NCI-H526 treated with DMSO at 0.1 percent for 48 hours (cell line): ENCODE data around the gene DEFB121.
"Not testable (repeated sequence)": the region's sequence is repeated elsewhere in the genome, so short reads cannot be mapped to it uniquely, and the experiment has no call there.

Experiments used
- DNase-seq: peaks from one replicate; lab custom pipeline; 2025; lab: John Stamatoyannopoulos, UW

The DEFB121 gene, protein sequence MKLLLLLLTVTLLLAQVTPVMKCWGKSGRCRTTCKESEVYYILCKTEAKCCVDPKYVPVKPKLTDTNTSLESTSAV

DNA sequence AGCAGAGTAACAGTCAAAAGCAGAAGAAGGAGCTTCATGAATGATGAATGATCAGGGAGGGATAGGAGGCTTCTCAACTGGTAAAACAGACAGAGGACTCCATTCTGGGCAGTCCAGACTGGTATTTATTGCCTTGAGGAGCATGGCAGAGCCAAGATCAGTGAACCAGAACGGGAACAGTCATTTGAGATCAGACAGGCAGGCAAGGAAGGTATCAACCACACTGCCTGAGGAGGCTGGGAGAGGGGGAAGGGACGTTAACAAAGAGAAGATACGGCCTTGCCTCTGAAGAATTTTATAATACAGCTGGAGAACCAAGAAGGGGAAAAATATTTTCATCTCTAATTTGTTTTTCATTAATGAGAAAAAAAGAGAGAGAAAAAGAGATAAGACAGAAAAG is at the start of gene DEFB121:
DEFB121 (minus strand) TSS at position 101 of the 400 bp plus-strand sequence; CDS start at position 38, 63 bp downstream.
- no peak for DNase-seq

DNA sequence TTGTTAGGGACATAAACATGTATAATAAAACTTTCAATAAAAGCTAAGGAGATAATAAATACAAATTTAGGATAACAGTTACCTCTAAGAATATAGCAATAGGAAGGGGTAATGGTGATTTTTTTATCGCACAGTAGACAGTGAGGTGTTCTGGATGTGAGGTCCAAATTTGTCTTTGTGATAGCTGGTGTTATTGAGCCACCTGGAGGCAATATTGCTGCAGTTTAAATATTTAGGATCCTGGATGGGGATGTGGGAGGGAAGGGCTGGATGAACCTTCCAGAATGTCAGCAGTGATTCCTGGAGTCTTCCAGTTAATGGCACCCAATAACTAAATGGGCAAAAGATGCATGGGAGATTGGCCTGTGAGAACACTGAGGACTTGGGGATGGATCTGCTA is 48.3 kb upstream of the DEFB121 start:
- no peak for DNase-seq

DNA sequence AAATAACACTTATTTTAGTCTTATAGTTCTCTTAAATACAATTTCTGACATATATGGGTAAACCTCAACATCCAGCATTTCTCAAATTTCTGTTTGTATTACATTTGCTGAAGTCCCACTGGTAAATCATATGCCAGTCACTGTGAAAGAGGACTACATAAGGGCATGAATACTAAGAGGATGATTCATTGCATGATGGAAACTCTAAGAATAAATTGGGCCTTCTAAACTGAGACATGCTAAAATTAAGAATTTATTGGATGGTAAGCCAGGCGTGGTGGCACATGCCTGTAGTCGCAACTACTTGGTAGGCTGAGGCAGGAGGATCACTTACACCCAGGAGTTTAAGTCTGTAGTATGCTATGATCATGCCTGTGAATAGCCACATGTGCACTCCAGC is 46.6 kb upstream of the DEFB121 start:
- no peak for DNase-seq

DNA sequence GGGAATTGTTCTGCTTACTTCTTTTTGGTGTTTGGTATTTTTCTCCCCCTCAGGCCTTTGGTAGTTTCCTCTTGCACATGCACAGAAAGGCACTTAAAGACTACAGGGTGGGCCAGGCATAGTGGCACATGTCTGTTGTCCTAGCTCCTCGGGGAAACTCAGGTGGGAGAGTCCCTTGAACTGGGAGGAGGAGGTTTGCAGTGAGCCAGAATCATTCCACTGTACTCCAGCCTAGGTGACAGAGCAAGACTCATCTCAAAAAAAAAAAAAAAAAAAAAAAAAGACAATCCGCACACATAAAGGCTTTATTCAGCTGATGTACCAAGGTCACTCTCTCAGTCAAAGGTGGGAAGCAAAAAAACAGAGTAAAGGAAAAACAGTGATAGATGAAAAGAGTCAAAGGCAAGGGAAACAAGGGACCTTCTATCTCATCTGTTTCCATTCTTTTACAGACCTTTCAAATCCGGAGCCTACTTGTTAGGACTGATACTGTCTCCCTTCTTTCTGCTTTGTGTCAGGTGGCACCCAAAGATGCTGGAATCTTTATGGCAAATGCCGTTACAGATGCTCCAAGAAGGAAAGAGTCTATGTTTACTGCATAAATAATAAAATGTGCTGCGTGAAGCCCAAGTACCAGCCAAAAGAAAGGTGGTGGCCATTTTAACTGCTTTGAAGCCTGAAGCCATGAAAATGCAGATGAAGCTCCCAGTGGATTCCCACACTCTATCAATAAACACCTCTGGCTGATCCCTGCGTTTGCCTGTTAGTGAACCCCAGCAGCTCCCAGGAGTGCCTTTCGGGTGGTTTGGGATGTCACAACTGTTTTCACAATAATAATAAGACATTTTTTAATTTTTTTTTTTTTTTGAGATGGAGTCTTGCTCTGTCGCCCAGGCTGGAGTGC is 43.7 kb upstream of the DEFB121 start:
- DNase-seq = no peak

DNA sequence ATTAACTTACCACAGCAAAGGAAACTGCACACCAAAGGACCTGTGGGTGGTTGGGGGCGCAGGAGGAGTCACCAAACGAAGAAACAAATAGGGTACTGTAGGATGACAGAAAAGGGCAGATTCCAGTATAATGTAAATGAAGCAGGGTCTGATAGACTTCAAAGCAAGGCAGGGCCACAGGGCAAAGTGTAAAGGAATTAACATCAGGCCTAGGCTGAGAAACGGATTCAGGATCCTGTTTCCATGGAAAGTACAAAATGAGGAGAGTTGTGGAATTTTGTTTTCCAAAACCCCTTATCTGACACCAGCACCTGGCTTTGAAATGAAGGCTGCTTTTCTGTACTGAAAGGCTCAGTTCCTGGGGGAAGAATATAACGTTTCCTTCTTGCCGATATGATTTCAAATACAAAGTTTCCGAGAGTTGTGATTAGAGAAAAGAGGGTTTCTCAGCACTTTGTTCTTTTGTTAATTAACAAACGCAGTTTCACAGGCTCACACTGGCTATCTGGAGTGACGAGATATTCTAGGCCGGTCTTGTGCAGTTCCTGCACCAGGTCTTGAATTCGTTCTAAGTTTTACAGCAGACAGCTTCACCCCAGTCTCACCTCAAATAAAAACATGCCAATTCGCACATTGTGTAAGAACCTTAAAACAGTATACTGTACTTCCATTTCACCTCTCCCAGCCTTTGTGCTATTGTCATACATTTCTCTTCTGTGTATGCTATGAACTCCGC is 40.2 kb upstream of the DEFB121 start:
- DNase-seq = no peak

DNA sequence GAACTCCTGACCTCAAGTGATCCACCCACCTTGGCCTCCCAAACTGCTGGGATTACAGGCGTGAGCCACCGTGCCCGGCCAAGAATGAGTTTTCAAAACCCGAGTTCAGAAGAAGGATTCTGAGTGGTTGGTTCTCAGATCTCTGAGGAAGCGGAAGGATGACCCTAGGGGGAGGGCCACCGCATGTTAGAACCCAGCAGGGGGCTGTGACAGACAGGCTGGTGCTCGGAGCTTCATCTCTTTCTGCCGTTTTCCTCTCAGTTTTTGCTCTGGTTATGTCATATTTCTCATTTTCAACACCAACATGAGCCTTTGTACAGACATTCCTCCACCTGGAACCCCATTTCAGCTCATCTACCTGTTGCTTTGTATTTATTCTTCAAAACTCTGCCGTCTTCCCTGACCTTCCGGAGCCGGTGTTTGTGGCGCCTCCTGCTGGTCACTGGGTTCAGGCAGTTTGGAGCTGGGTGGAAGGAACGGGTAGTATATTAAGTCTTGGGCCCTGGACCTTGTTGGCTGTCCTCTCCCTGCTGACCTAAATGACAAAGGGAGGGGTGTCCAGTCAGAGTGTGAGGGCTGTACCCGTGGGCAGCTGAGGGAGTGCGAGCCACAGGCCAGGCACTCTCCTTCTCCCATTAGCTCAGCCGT is 34.1 kb upstream of the DEFB121 start, which contains the start of gene DEFB123:
DEFB123 (plus strand) TSS at position 621 of the 648 bp plus-strand sequence. CDS start 67 bp downstream, outside the sequence.
- DNase-seq = no peak

DNA sequence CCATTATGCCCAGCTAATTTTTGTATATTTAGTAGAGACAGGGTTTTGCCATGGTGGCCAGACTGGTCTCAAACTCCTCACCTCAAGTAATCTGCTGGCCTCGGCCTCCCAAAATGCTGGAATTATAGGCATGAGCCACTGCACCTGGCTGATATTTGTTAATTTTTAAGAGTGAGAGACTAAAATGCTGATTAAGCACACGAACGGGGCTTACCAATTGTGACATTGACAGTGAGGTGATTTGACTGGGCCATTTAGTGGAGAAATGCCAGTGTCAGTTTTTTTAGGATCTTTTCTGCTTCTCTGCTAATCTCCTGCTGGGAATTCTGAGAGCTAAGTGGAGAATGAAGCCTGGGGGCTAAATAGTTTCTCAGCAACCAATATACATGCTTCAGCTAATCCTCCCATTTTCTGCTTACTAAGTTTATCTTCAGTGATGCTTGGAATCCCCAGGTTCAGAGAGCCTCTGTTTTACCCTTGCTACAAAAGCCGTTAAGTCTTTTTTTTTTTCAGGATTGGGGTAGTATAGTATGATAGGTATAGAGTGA is 24.6 kb upstream of the DEFB121 start:
- DNase-seq = no peak

DNA sequence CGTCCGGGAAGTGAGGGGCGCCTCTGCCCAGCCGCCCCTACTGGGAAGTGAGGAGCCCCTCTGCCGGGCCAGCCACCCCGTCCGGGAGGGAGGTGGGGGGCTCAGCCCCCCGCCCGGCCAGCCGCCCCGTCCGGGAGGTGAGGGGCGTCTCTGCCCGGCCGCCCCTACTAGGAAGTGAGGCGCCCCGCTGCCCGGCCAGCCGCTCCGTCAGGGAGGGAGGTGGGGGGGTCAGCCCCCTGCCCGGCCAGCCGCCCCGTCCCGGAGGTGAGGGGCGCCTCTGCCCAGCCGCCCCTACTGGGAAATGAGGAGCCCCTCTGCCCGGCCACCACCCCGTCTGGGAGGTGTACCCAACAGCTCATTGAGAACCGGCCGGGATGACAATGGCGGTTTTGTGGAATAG is 21.6 kb upstream of the DEFB121 start:
- not testable (repeated sequence) for DNase-seq

DNA sequence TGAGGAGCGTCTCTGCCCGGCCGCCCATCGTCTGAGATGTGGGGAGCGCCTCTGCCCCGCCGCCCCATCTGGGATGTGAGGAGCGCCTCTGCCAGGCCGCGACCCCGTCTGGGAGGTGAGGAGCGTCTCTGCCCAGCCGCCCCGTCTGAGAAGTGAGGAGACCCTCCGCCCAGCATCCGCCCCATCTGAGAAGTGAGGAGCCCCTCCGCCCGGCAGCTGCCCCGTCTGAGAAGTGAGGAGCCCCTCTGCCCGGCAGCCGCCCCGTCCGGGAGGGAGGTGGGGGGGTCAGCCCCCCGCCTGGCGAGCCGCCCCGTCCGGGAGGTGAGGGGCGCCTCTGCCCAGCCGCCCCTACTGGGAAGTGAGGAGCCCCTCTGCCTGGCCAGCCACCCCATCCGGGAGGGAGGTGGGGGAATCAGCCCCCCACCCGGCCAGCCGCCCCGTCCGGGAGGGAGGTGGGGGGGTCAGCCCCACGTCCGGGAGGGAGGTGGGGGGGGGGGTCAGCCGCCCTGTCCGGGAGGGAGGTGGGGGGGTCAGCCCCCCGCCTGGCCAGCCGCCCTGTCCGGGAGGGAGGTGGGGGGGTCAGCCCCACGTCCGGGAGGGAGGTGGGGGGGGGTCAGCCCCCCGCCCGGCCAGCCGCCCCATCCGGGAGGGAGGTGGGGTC is 21.0 kb upstream of the DEFB121 start:
- not testable (repeated sequence) for DNase-seq

DNA sequence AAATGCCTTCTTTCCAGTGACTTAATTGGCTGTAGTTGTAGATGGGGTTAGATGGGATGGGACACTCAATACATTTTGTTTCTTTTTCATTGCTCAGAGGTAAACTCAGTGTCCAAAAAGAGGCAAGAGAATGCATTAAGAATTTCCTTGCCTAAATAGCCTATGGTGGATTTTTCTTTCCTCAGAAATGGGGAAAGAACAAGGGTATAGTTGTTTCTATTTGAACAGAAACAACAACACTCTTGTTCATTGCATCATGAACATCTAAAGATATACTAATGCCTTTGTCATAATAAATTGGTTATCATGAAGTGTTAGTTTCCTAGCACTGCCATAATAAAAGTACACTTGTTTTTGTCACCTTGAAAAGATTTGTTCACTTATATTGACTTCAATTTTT is 19.8 kb upstream of the DEFB121 start:
- DNase-seq = no peak

DNA sequence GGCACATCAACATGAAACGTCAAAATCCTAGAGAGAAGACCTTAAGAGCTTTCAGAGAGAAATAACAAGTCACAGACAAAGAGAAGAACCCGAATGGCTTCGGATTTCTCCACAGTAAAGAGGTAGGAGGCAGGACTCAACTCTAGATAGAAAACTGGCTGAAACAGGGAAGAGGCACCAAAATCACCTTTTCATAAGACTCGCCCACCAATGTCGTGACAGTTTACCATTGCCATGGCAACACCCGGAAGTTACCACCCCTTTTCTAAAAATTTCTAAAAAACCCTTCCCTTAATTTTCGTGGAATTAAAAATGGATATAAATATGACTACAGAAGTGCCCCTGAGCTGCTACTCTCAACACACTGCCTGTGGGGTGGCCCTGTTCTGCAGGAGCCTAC is 12.3 kb upstream of the DEFB121 start:
- DNase-seq = no peak

DNA sequence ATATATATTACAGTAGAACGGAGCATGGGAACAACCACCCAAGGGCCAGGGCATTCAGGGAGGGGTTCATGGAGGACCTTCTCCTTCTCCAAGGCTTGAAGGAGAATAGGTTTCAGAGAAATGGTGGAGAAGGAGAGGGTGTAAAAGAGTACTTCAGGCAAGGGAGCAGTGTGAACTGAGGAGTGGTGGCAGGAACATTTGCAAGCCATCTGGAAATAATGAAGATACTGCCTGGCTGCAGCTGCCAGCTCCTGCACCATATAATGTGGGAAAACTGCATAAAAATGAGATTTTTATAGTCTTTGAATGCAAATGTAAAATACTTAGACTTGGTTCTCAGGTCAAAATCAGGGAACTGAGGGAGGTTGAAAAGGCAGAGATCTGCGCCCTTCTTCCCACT is 9.6 kb upstream of the DEFB121 start:
- DNase-seq = no peak

DNA sequence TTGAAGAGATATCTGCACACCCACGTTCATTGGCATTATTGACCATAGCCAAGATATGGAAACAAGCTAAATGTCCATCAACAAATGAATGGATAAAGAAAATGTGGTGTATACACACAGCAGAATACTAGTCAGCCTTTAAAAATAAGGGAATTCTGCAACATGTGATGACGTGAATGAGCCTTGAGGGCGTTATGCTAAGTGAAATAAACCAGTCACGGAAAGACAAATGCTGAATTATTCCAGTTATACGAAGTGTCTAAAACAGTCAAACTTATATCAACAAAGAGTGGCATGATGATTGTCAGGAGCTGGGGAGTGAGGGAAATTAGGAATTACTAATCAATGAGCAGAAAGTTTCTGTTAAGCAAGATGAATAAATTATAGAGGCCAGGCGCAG is 8.4 kb upstream of the DEFB121 start:
- no peak for DNase-seq

DNA sequence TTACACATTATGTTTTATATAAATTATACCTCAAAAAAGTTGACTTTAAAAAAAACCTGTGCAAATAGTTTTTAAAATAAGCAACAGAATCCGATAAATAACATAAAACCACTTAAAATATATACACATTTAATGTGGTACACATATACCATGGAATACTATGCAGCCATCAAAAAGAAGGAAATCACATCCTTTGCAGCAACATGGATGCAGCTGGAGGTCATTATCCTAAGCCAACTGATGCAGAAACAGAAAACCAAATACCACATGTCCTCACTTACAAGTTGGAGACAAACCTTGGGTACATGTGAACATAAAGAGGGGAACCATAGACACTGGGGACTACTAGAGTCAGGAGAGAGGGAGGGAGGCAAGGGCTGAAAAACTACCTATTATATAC is 4.0 kb upstream of the DEFB121 start:
- DNase-seq = no peak

DNA sequence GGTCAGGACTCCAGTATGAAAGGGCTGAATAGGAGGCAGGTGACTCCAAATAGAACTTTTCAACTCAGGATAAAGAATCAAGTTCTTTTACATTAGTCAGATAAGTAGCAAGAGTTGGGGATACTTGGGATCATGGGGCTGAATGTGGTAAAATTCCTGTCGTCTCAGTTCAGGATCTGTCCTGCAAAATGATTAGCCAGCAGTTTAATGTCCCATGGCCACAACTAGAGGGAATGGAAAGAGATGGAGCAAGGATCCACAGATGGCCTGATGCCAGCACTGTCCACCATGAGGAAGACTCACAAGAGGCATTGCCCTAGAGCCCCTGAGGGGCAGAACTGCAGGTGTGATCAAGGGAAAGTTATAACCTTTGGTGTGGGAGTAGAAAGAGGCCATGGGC is 2.1 kb downstream of the DEFB121 start:
- no peak for DNase-seq

DNA sequence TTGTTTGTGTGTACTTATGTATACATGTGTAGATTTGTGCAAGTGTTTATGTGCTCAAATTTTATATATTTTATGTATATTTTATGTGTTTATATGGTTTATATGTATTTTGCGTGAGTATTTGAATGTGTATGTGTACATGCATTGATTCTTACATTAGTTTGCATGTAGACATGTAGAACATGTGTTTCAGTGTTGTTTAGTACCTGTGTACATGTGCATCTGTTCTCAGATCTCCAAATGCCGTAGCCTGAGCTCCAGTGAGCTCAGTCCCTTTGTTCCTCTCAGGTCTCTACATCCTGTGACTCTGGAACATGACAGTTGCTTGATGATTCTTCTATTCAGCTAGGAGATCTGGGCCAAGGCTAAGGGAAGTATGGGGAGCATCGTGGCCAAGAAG is 11.1 kb downstream of the DEFB121 start:
- DNase-seq = no peak

DNA sequence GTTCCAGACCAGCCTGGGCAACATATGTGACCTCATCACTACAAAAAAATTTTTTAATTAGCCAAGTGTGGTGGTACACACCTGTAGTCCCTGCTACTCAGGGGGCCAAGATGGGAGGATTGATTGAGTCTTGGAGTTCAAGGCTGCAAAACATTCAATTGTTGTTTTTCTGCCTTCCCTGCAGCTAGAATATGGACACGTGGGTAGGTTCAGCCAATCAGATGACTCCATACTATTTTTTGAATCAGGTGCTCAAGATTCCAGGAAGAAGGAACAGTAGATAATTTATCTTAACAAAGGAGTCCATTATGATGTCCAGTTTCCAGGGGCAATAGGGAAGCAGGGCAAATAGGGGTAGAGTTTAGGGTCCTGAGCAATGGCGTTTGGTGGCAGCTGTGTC is 13.2 kb downstream of the DEFB121 start:
- DNase-seq = no peak

DNA sequence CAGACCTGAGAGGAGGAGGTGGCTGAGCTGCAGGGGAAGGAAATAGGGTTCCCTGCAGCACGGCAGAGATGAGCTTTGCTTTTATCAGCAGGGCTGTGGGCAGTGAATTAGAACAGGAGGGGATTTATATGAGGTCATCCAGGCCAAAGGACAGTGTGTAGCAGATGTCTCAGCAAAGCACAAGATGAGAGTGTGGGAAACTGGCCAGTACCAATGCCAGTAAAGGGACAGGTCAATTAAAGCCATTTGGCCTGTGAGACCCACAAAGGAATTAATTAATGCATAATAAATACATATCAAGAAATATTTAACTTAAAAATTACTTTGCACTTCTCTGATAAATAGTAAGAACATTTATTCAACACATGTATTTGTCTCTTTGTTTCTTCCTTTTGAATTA is 15.5 kb downstream of the DEFB121 start, which contains the start of gene DEFB119:
DEFB119 (minus strand) TSS at position 101 of the 400 bp plus-strand sequence. CDS start 107 bp downstream, outside the sequence.
- no peak for DNase-seq

DNA sequence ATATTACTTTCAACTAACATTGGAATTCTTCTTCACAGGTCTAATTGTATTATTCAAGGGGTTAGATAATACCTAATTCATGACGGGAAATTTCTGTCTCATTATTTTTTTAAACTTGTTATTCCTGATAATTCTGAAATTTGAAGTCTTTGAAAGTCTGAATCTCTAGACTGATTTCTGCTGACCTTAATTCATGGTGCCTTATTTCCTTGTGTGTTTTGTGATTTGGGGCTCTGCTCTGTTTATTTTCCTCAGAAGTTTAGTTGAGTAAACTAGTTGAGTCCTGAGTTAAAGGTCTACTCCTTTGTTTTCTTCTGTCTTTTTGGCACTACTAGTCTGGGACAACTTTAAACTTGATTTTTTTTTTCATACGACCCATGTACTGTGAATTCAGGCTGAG is 31.7 kb downstream of the DEFB121 start:
- no peak for DNase-seq

DNA sequence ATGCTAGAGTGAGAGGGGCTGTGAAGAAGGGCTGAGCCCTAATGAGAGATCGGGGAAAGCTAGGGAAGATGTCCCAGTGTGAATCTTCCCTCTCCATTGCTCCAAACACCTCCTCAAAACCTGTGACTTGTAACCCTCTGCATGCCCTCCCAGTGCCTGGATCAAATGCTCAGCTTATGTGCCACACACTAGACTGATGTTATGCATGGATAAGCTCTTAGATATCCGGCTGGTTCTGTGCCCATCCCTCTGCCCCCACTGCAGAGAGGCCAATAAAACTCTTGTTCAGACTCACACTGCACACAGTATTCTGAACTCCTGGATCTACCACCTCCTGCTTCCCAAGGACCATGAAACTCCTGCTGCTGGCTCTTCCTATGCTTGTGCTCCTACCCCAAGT is 37.7 kb downstream of the DEFB121 start, which contains the start of gene DEFB118:
DEFB118 (plus strand) TSS at position 301 of the 400 bp plus-strand sequence; CDS start at position 351, 50 bp downstream.
- DNase-seq = no peak

DNA sequence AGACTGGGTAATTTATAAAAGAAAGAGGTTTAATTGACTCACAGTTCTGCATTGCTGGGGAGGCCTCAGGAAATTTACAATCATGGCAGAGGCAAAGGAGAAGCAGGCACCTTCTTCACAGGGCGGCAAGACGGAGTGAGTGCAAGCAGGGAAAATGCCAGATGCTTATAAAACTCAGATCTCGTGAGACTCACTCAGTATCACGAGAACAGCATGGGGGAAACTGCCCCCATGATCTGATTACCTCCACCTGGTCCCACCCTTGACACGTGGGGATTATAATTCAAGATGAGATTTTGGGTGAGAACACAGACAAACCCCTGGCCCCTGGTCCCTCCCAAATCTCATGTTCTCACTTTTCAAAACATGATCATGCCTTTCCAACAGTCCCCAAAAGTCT is 41.7 kb downstream of the DEFB121 start:
- not testable (repeated sequence) for DNase-seq
